Activated naive CD8-positive, alpha-beta T cell treated with anti-CD3 and anti-CD28 coated beads, Interleukin-2, amount 50 U/mL, for 16 hours (primary cell): ENCODE data around the gene NQO2.
"Not testable (repeated sequence)": the region's sequence is repeated elsewhere in the genome, so short reads cannot be mapped to it uniquely, and the experiment has no call there.

ENCODE experiments used
- DNase-seq: peaks from one replicate; pipeline ENCODE4 v3.0.0-alpha.2; 2020; ENCODE audit warnings: low read depth, low spot score

NQO2 gene

DNA sequence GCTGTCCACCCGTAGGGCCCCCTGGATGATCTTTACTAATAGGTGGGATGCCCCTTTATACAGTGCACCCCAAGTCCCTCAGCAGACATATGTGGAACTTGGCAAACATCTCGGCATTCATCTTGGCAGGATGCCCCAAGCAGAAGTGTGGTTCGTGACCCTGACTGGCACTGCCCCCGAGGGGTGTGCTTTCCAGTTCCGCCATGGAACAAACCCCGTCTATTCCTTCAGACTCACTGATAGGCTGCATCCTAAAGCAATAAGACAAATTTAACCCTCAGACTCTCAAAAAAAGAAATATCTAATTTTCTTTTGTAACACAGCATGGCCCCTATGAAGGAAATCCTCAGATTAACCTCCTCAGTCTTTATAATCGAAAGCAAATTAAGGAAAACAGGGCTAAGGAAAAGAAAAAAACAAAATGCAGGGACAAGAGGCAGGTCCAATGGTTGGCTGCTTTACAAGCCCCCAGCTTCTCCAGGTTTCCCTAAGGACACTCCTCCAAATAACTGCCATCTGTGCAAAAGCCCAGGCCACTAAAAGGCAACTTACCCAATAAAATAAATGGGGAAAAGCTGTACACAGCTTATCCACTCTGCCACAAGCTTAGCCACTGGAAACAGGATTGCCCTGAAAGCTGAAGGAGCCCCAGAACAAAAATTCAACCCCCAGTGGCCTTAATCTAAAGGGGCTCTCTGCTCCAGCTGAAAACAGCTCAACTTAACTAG is 38.1 kb downstream of the NQO2 start:
- no peak for DNase-seq

DNA sequence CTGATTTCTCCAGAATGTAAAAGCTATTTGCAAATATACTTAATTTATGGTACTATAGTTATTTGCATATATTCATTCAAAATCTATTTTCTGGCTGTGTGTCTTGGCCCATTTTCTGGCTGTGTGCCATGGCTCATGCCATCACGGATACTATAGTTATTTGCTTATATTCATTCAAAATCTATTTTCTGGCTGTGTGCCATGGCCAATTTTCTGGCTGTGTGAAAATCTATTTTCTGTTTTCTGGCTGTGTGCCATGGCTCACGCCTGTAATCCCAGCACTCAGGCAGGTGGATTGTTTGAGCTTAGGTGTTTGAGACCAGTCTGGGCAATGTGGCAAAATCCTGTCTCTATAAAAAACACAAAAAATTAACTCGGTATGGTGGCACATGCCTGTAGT is 39.7 kb downstream of the NQO2 start:
- no peak for DNase-seq

DNA sequence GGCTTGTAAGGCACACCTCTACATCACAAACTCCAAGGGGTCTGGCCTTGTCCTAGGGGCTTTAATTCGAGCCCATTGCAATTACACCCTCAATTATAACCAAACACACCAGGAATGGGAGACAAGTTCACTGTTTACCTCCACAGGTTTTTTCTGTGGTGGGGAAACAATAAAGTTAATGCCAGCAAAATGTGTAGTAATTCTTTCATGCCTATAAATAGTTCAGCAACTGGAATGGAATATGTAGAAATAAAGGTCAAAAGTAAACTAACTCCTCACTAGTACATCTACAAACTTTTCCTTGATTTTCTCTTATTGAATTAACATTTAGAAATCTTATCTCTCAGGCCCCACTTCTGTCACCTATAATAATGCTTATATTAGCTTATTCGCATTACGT is 41.5 kb downstream of the NQO2 start:
- DNase-seq = no peak

DNA sequence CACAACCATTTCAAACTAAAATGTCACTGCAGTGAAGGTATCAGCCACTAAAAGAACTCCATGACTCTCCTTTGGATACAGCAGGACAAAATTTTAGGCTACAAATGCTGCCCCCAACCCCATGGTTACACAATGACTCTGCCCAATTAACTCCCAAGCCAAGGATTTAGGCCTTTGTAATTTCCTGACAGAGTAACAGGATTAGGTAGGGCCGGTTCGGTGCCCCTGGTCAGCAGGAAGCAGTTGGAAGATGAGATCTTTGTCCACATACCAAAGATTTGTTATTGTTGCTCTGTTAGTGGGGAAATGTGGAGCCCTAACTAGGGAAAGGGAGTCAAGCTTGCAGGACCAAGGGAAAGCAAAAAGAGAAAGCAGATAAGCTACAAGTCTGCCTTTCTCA is 41.9 kb downstream of the NQO2 start:
- DNase-seq = no peak

DNA sequence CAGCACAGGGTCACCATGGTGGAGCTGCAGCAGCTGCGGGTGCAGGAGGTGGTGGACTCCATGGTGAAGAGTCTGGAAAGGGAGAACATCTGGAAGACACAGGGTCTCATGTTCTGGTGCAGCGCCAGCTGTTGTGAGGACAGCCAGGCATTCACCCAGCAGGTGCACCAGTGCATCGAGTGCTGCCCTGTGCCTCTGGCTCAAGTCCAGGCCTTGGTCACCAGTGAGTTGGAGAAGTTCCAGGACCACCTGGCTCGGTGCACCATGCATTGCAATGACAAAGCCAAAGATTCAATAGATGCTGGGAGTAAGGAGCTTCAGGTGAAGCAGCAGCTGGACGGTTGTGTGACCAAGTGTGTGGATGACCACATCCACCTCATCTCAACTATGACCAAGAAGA is 45.7 kb downstream of the NQO2 start:
- DNase-seq = no peak

DNA sequence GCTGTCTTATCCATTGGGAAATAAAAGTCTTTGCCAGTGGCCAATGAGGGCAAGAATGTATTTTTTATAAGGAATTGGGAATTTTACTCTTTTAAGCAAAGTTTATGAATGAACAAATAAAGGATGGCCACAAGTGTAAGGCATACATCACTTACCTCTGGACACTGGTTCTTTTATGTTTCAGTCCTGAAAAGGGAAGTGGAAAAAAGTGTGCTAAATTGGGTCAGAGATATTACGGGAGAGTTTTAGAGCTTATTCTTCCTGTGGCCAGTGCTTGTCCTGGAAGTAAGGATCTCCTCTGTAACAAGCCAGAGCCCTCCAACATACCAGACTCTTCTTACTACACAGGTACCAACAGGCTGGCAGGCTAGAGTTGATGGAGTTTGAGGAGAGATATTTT is 46.1 kb downstream of the NQO2 start:
- no peak for DNase-seq

DNA sequence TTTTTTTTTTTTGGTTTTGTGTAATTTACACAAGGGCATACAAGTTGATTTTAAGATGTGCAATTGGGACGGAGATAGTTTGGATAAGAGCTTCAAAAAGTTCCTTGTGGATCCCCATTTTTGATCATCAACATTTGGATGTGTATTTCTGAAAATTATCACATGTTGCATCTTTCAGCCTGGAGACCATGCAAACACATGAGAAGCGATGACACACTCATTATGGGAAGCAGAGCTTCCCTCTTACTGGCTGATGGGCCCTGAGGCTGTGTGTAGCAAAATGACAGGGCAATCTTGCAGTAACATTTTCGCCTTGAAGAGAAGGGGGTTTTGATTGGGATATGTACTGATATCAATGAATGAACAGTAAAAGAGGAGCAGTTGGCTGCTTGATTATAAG is 46.6 kb downstream of the NQO2 start:
- DNase-seq = no peak

DNA sequence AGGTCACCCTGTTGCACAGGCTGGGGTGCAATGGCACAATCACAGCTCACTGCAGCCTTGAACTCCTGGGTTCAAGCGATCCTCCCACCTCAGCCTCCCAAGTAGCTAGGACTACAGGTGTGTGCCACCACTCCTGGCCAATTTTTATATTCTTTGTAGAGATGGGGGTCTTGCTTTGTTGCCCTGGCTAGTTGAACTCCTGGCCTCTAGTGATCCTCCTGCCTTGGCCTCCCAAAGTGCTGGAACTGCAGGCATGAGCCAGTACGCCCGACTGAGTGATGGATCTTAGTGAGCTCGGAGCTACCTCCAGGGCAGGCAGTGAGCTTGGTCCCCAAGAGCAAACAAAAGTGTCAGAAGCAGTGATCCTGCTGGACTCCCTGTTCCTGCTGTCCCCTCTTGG is 48.3 kb downstream of the NQO2 start:
- not testable (repeated sequence) for DNase-seq

DNA sequence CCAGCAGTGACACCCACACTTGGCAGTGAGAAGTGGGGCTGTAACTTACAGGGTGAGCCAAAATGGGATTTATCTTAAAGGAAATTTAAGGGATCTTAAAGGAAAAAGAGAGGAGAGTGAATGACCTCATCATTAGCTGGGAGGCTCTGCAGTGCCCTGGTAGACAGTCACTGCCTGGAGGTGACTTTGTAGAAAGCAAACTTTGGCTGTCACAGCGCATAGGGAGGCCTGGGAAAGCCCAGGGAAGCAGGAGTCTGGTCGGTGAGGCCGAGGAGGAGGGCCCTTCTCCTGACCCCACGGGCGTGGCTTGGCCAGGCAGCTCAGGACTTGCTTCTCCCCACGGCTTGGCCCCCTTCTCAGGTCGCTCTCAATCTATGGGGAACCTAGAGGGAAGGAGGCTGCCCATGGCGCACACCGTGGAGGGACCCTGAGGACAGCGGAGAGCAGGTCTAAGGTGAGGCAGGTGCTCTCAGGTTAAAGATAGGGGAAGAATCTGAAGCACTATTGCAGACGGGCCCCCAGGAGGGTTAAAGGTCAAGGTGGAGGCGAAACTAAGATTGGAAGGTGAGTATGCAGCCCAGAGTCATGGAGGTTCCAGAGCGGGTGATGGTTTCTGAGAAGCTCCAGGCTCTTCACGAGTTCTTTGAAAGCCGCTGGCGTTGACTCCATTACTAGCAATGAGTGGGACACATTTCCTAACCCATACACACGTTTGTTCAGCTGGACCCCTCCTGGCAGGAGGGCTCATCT is 53.0 kb downstream of the NQO2 start:
- DNase-seq = no peak

DNA sequence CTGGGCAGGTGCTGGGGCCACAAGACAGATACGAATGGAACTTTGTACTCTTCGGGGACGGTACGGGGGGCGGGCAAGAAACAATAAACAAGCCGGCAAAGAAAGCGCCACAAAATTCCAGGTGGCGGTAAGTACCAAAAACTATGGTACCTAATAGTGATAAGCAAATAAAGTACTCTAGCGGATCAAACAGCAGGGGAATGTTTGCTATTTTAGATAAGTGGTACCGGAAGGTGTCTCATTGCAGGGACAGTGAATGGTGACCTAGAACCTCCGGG is 53.5 kb downstream of the NQO2 start:
- DNase-seq = no peak

DNA sequence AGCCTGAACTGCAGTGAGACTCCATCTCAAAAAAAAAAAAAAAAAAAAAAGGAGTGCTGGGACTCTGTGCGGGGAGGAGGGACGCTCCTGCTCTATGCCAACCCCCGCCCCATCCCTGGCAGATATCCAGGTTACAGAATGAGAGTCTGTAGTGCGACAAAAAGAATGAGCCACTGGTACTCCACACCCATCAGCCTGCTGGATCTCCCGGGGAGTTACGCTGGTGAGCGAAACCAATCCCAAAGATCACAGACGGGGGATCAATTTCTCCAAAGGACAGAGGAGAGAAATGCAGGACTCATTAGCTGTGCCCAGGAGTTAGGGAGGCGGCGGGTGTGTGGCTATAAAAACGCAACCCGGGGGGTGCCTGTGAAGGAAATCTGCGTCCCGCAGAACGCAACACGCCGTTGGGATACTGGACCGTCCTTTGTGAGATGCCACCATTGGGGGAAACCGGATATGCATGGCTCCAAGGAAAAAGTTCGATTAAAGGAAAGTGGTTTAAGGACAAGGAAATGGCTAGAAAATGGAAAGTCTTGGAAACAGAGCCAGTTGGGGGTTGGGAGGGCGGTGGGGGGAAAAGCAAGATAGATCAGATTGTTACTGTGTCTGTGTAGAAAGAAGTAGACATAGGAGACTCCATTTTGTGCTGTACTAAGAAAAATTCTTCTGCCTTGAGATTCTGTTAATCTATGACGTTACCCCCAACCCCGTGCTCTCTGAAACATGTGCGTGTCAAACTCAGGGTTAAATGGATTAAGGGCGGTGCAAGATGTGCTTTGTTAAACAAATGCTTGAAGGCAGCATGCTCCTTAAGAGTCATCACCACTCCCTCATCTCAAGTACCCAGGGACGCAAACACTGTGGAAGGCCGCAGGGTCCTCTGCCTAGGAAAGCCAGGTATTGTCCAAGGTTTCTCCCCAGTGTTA is 54.8 kb downstream of the NQO2 start:
- DNase-seq = not testable (repeated sequence)

DNA sequence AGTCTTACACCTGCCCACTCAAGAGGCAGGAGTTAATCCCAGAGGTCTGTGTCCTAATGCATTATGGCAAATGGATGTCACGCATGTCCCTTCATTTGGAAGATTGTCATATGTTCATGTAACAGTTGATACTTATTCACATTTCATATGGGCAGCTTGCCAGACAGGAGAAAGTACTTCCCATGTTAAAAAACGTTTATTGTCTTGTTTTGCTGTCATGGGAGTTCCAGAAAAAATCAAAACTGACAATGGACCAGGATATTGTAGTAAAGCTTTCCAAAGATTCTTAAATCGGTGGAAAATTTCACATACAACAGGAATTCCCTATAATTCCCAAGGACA is 55.4 kb downstream of the NQO2 start:
- not testable (repeated sequence) for DNase-seq

DNA sequence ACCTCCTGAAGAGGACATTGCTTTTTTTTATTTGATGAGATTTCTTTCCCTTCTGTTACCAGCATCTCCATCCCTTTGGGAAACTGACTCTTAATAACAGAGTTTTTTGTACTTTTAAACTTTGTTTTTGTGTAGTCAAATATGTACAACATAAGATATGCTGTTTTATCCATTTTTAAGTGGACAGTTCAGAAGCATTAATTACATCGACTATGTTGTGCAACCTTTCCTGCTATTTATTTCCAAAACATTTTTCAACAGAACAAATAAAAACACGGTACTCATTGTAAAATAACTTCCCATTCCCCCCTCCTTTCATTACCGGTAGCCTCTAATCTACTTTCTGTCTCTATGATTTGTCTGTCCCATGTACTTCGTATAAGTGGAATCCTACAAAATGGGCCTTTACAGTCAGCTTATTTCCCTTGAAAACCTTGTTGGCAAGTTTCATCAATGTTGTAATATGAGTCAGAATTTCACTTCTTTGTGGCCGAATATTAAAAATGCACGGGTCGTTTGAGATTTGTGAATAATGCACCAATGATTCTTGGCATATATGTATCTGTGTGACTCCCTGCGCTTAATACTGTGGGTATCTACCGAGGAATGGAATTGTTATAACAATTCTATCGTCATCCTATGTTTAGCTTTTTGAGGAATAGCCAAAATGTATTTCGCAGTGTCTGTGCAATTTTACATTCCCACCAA is 57.5 kb downstream of the NQO2 start:
- no peak for DNase-seq

DNA sequence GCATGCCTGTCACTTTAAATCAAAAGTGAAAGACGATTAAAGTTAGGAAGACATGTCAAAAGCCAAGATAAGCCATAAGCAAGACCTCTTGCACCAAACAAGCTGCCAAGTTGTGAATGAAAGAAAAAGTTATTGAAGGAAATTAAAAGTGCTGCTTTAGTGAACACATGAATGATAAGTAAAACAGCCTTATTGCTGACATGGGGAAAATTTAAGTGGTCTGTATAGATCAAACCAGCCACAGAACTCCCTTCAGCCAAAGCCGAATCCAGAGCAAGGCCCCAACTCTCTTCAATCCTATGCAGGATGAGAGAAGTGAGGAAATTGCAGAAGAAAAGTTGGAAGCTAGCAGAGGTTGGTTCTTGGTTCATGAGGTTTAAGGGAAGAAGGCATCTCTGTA is 59.3 kb downstream of the NQO2 start:
- DNase-seq = no peak

DNA sequence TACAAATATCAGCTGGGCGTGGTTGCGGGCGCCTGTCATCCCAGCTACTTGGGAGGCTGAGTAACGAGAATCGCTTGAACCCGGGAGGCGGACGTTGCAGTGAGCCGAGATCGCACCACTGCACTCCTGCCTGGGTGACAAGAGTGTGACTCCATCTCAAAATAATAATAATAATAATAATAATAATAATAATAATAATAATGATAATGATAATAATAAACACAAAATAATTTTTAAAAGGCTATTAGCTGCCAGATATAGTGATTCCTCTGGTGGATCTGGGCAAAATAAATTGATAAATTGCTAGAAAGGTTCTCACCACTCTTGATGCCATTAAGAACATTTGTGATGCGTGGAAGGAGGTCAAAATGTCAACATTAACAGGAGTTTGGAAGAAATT is 60.4 kb downstream of the NQO2 start:
- not testable (repeated sequence) for DNase-seq

DNA sequence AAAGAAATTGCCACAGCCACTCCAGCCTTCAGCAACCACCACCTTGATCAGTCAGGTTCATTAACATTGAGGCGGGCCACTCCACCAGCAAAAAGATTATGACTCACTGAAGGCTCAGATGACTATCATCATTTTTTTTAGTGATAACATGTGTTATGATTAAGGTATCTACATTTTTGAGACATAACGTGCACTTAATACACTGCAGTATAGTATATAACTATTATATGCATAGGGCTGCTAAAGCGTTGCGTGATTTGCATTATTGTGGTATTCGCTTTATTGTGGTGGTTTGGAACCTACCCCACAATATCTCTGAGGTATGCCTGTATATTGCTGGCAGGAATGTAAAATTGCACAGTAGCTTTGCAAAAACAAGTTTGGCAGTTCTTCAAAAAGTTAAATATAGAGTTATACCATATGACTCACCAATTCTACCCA is 61.8 kb downstream of the NQO2 start:
- no peak for DNase-seq

DNA sequence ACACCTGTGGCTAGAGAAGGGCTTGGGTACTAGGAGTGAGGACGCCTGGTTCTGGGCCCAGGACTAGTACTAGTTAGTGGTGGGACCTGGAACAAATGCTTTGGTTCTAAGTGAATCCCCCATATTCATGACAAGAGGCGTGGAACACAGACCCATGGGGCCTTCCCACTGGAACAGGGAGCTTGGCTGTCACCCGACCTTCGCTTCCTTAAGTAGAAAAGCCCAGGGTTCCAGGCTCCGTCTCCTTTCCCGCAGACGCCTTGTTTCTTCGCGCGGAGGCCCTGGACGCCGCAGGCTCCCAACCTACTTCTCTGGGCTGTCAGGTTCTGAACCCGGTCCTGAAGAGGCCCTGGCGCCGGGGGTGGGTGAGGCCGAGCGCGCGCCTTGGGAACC is 63.6 kb downstream of the NQO2 start:
- not testable (repeated sequence) for DNase-seq

DNA sequence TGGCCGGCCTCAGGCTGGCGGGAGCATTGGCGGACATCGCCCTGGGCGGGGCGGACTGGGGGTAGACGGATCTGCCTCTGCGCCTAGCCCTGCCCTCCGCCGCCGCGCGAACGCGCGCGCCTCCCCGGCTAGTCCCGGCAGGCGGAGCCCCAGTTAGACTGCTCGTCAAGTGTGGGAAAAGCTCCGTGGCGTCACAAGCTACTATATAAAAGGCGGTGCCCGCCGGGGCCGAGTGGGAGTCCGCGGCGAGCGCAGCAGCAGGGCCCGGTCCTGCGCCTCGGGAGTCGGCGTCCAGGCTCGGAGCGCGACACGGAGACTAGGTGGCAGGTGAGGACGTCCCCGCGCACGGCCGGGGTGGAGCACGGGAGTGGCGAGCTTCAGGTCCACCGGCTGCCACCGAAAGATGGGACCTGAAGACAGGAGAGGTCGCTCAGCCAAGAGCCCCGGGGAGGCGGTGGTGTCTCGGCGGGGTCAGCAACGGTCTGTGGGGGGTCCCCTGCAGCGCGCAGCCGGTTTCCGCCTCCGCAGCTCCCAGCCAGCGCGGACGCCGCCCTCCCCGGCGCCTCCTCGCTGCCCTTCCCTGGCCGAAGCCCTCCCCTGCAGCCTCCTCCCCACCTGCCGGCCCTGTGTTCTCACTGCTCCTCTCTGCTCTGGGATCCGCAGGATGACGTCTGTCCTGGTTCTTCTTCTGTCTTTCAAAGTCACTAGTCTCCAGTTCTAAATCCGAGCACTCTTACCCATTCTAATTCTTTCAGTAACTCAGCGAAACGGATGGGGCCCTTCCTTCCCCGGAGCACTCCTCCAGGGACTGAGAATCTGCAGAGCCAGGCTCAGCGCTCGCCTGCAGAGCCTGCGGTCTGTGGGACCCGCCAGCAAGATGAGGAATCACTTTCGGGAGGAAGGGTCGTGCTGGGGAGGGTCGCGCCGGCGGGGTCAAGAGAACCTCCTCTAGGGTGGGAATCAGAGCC is 64.3 kb downstream of the NQO2 start:
- DNase-seq = peak; percentile 64

DNA sequence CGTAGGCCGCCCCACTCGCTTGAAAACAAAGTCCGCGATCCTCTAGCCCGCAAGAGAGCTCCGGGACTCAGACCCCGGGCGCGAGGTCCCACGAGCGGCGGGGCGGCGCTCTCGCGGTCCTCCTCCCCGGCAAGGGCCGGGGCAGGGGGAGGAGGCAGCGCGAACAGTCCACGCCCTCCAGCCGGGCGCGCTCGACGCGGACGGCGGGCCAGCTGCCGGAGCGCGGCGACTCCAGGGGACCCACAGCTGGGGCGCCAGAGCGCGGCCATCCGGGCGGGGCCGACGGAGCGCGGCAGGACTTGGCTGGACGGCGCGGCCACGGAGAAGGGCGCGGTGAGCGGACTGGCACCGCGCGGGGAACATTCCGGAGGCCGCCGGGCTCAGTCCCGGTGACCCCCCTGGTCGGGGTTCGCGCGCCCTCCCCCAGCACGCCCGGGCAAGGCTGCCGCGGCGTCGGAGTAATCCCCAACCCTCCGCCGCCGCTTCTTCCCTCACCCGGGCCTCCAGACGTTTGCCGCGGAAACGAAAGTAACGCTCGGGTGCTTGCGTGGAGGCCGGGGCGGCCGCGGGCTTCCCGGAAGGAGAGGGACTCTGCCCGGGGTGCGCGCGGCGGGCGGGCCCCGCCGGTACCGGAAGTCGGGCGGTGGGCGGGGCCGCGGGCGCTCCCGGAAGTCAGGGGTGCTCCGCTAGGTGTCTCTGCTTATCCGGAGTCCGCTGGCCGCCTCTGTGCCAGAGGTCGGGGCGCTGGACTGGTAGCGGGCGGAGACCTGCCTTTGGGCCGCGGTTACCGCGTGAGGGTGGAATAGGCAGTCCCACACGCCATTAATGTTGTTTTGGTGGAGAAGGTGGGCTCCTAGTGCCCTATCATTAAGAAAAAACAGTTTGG is 68.9 kb downstream of the NQO2 start, which contains the start of gene RIPK1:
Gene RIPK1, plus strand, starts transcription at position 166 of the 886 bp plus-strand sequence. CDS start 8,330 bp downstream, outside the sequence.
- DNase-seq = peak; percentile 88
